ENCODE measurements around the gene GALNT18.

GRCh38 chr11:11456866-11457265 is 164.9 kb downstream of the GALNT18 start:
- TF ChIP-seq, protein P1, sequence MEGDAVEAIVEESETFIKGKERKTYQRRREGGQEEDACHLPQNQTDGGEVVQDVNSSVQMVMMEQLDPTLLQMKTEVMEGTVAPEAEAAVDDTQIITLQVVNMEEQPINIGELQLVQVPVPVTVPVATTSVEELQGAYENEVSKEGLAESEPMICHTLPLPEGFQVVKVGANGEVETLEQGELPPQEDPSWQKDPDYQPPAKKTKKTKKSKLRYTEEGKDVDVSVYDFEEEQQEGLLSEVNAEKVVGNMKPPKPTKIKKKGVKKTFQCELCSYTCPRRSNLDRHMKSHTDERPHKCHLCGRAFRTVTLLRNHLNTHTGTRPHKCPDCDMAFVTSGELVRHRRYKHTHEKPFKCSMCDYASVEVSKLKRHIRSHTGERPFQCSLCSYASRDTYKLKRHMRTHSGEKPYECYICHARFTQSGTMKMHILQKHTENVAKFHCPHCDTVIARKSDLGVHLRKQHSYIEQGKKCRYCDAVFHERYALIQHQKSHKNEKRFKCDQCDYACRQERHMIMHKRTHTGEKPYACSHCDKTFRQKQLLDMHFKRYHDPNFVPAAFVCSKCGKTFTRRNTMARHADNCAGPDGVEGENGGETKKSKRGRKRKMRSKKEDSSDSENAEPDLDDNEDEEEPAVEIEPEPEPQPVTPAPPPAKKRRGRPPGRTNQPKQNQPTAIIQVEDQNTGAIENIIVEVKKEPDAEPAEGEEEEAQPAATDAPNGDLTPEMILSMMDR (IDR thresholded peaks at IDR 0.05): no peak
- no peak for TF ChIP-seq POLR2A (IDR thresholded peaks at IDR 0.05)
